Measurements from ENCODE around the gene LTBP1. TPM values are rescaled to one million over a fixed set of nuclear protein-coding genes. Genes with fewer than 3 reads are reported as not detected.

Gene LTBP1
- total and polyA plus RNA-seq, 7 experiments from 2014 or later = 0.29 to 2.1 TPM; not detected in 5

DNA sequence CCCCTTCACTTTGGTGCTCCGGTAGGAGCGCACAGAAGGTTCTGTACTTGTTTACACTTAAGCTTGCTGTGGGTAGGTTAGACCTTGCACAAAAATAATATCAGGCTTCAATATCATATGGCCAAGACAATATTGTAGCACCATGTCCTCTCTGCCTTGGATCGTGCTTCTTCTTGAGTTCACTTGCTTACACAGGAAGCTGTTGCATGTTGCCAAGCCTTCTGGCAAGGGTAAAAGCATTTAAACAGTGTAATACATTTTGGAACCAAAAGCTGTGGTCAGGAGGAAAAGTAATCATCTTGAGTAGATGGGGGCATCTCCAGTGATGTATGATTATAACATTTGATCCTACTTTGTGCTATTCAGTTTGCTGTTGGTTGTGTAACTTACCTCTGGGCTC lies 197.5 kb downstream of the LTBP1 start:
- Mint-ChIP-seq H3K4me3 (no peak overlapping the region), H3K9me3 (peaks cover 0 to 3% (median 0%) of the 10 kb centered on the region in 11 donors), H3K4me1 (no peaks in the 10 kb centered on the region), H3K27ac (no peak overlapping the region), H3K27me3 (peaks cover 2 to 23% (median 15%) of the 10 kb centered on the region in 5 donors), H3K36me3 (no peaks in the 10 kb centered on the region)
- Histone ChIP-seq H3K4me3 (ENCODE audit: low read length) (no peak overlapping the region), H3K27me3 (ENCODE audit: control insufficient read depth in 2 of 2, insufficient read depth in 2 of 2, low read length in 2 of 2) (no peaks in the 10 kb centered on the region), H3K36me3 (ENCODE audit: control insufficient read depth in 2 of 3, insufficient read depth in 3 of 3, low read length in 3 of 3) (no peaks in the 10 kb centered on the region), H3K9me3 (ENCODE audit: control insufficient read depth in 2 of 3, low read length in 3 of 3) (no peaks in the 10 kb centered on the region), H3K27ac (ENCODE audit: low read depth, low read length) (no peak overlapping the region), H3K4me1 (ENCODE audit: control insufficient read depth in 2 of 2, insufficient read depth in 2 of 2, low read length in 2 of 2) (no peaks in the 10 kb centered on the region)
- DNase-seq (no peak), ATAC-seq (no peak)
- ChIA-PET CTCF (no interaction called here), POLR2A (no interaction called here)
- intact Hi-C loops (cut with micrococcal nuclease) = no loop called here

- Mint-ChIP-seq H3K9me3 (peaks cover 0 to 4% (median 0%) of the 10 kb centered on the region in 11 donors), H3K36me3 (no peaks in the 10 kb centered on the region), H3K27me3 (peaks cover 5 to 22% (median 15%) of the 10 kb centered on the region in 5 donors), H3K4me1 (no peaks in the 10 kb centered on the region), H3K4me3 (no peak overlapping the region), H3K27ac (no peak overlapping the region)
- H3K9me3 ChIP-seq (ENCODE audit: control insufficient read depth in 2 of 3, low read length in 3 of 3) = no peaks in the 10 kb centered on the region
- no peaks in the 10 kb centered on the region for H3K4me1 ChIP-seq (ENCODE audit: control insufficient read depth in 2 of 2, insufficient read depth in 2 of 2, low read length in 2 of 2)
- H3K27ac ChIP-seq (ENCODE audit: low read depth, low read length) = no peak overlapping the region
- POLR2A ChIA-PET = no interaction called here
- H3K27me3 ChIP-seq (ENCODE audit: control insufficient read depth in 2 of 2, insufficient read depth in 2 of 2, low read length in 2 of 2) = no peaks in the 10 kb centered on the region
- intact Hi-C loops (cut with micrococcal nuclease) = no loop called here
- DNase-seq (no peak), ATAC-seq (no peak)
- CTCF ChIA-PET = no interaction called here
- H3K36me3 ChIP-seq (ENCODE audit: control insufficient read depth in 2 of 3, insufficient read depth in 3 of 3, low read length in 3 of 3) = no peaks in the 10 kb centered on the region
- H3K4me3 ChIP-seq (ENCODE audit: low read length) = no peak overlapping the region
These were observed 198.7 kb downstream of the LTBP1 start for GRCh38 chr2:33145459-33145858.

DNA sequence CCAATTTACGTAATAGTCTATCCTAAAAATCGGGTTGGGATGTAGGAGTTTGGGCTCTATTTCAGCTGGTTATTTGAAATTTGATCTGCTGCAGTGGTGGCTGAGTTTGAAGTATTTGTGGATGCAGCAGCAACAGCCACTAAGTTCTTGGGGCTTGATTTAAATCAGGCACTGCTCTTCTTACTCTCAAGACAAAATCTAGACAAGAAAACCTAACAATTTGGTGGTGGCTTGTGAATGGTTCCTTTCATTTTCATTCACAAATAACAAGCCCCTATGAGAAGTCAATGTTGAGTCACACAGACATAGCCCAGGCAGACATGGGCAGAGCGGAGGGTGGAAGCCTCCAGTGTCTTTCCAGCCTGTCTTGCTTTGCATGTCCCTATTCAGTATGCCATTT lies 199.3 kb downstream of the LTBP1 start:
- POLR2A ChIA-PET = no interaction called here
- Histone ChIP-seq H3K36me3 (ENCODE audit: control insufficient read depth in 2 of 3, insufficient read depth in 3 of 3, low read length in 3 of 3) (no peaks in the 10 kb centered on the region), H3K9me3 (ENCODE audit: control insufficient read depth in 2 of 3, low read length in 3 of 3) (no peaks in the 10 kb centered on the region), H3K4me1 (ENCODE audit: control insufficient read depth in 2 of 2, insufficient read depth in 2 of 2, low read length in 2 of 2) (no peaks in the 10 kb centered on the region), H3K27ac (ENCODE audit: low read depth, low read length) (no peak overlapping the region), H3K27me3 (ENCODE audit: control insufficient read depth in 2 of 2, insufficient read depth in 2 of 2, low read length in 2 of 2) (no peaks in the 10 kb centered on the region), H3K4me3 (ENCODE audit: low read length) (no peak overlapping the region)
- peaks cover 5 to 20% (median 12%) of the 10 kb centered on the region in 5 donors for H3K27me3 Mint-ChIP-seq
- no peak overlapping the region for H3K27ac Mint-ChIP-seq
- DNase-seq (no peak), ATAC-seq (no peak)
- H3K36me3 Mint-ChIP-seq = no peaks in the 10 kb centered on the region
- intact Hi-C loops (cut with micrococcal nuclease) = no loop called here
- no peaks in the 10 kb centered on the region for H3K4me1 Mint-ChIP-seq
- CTCF ChIA-PET = no interaction called here
- H3K9me3 Mint-ChIP-seq = peaks cover 0 to 4% (median 0%) of the 10 kb centered on the region in 11 donors
- no peak overlapping the region for H3K4me3 Mint-ChIP-seq

DNA sequence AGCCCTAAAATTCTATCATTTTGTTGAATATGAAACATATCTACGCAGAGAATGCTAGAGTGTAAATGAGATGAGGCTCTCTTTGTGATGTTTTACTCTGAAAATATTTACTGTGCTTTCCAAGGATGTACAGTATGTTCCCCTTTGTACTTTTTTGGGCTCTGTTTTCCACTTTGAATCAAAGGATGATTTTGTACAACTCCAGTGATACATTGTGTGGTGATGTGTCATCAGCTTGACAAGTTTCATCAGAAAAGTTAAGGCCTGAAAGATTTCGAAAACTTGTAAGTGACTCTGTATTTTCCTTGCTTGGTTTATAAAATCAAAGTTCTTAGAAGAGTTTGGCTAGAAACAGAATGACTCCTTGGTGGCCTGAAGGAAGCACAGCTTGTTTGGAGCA lies 206.3 kb downstream of the LTBP1 start:
- ChIA-PET CTCF (no interaction called here), POLR2A (no interaction called here)
- no peaks in the 10 kb centered on the region for H3K27me3 ChIP-seq (ENCODE audit: control insufficient read depth in 2 of 2, insufficient read depth in 2 of 2, low read length in 2 of 2)
- no peak for DNase-seq
- H3K27ac Mint-ChIP-seq = no peak overlapping the region
- no peaks in the 10 kb centered on the region for H3K36me3 ChIP-seq (ENCODE audit: control insufficient read depth in 2 of 3, insufficient read depth in 3 of 3, low read length in 3 of 3)
- intact Hi-C loops (cut with micrococcal nuclease) = no loop called here
- H3K27ac ChIP-seq (ENCODE audit: low read depth, low read length) = no peak overlapping the region
- H3K36me3 Mint-ChIP-seq = no peaks in the 10 kb centered on the region
- H3K27me3 Mint-ChIP-seq = peaks cover 0 to 9% (median 4%) of the 10 kb centered on the region in 5 donors
- H3K9me3 ChIP-seq (ENCODE audit: control insufficient read depth in 2 of 3, low read length in 3 of 3) = no peaks in the 10 kb centered on the region
- H3K4me1 Mint-ChIP-seq = no peaks in the 10 kb centered on the region
- H3K9me3 Mint-ChIP-seq = peaks cover 0 to 4% (median 0%) of the 10 kb centered on the region in 11 donors
- H3K4me3 ChIP-seq (ENCODE audit: low read length) = no peak overlapping the region
- H3K4me3 Mint-ChIP-seq = no peak overlapping the region
- H3K4me1 ChIP-seq (ENCODE audit: control insufficient read depth in 2 of 2, insufficient read depth in 2 of 2, low read length in 2 of 2) = no peaks in the 10 kb centered on the region
- ATAC-seq = no peak

- no peaks in the 10 kb centered on the region for H3K4me1 Mint-ChIP-seq
- H3K36me3 Mint-ChIP-seq = peaks cover 0 to 3% (median 0%) of the 10 kb centered on the region in 5 donors
- H3K27me3 Mint-ChIP-seq = peaks cover 0 to 13% (median 3%) of the 10 kb centered on the region in 5 donors
- H3K27me3 ChIP-seq (ENCODE audit: control insufficient read depth in 2 of 2, insufficient read depth in 2 of 2, low read length in 2 of 2) = no peaks in the 10 kb centered on the region
- DNase-seq = no peak
- POLR2A ChIA-PET = no interaction called here
- intact Hi-C loops (cut with micrococcal nuclease) = no loop called here
- H3K9me3 ChIP-seq (ENCODE audit: control insufficient read depth in 2 of 3, low read length in 3 of 3) = no peaks in the 10 kb centered on the region
- H3K4me3 ChIP-seq (ENCODE audit: low read length) = no peak overlapping the region
- H3K27ac ChIP-seq (ENCODE audit: low read depth, low read length) = no peak overlapping the region
- H3K27ac Mint-ChIP-seq = no peak overlapping the region
- H3K4me1 ChIP-seq (ENCODE audit: control insufficient read depth in 2 of 2, insufficient read depth in 2 of 2, low read length in 2 of 2) = no peaks in the 10 kb centered on the region
- H3K9me3 Mint-ChIP-seq = no peaks in the 10 kb centered on the region
- CTCF ChIA-PET = no interaction called here
- no peak overlapping the region for H3K4me3 Mint-ChIP-seq
- no peaks in the 10 kb centered on the region for H3K36me3 ChIP-seq (ENCODE audit: control insufficient read depth in 2 of 3, insufficient read depth in 3 of 3, low read length in 3 of 3)
- no peak for ATAC-seq
These were observed 211.8 kb downstream of the LTBP1 start for GRCh38 chr2:33158482-33159003.

DNA sequence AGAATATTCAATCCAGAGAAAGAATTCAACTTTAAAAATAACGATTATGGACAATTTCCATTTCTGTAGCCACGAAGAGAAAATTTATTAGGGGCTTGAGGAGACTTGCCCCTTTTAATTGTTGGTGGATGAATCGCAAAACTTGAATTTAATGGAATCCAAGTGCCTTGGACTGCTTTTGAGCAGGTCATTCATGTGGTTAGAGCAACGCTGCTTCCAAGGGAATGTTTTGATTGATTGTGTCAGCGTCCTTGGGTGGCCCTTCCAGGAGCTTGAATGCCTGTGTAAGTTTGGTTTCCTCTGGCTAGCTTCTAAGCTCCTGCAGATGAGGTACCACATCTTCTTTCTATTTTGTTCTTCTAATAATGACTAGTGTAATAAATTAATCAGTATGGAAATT lies 213.4 kb downstream of the LTBP1 start:
- ChIA-PET POLR2A (no interaction called here), CTCF (no interaction called here)
- peaks cover 0 to 3% (median 0%) of the 10 kb centered on the region in 5 donors for H3K36me3 Mint-ChIP-seq
- no peaks in the 10 kb centered on the region for H3K4me1 Mint-ChIP-seq
- H3K27ac Mint-ChIP-seq = no peak overlapping the region
- Histone ChIP-seq H3K4me3 (ENCODE audit: low read length) (no peak overlapping the region), H3K27ac (ENCODE audit: low read depth, low read length) (no peak overlapping the region), H3K4me1 (ENCODE audit: control insufficient read depth in 2 of 2, insufficient read depth in 2 of 2, low read length in 2 of 2) (no peaks in the 10 kb centered on the region), H3K36me3 (ENCODE audit: control insufficient read depth in 2 of 3, insufficient read depth in 3 of 3, low read length in 3 of 3) (no peaks in the 10 kb centered on the region), H3K27me3 (ENCODE audit: control insufficient read depth in 2 of 2, insufficient read depth in 2 of 2, low read length in 2 of 2) (no peaks in the 10 kb centered on the region), H3K9me3 (ENCODE audit: control insufficient read depth in 2 of 3, low read length in 3 of 3) (no peaks in the 10 kb centered on the region)
- peaks cover 0 to 16% (median 3%) of the 10 kb centered on the region in 5 donors for H3K27me3 Mint-ChIP-seq
- no peak for ATAC-seq
- no peak overlapping the region for H3K4me3 Mint-ChIP-seq
- DNase-seq = no peak
- H3K9me3 Mint-ChIP-seq = no peaks in the 10 kb centered on the region
- intact Hi-C loops (cut with micrococcal nuclease) = no loop called here

DNA sequence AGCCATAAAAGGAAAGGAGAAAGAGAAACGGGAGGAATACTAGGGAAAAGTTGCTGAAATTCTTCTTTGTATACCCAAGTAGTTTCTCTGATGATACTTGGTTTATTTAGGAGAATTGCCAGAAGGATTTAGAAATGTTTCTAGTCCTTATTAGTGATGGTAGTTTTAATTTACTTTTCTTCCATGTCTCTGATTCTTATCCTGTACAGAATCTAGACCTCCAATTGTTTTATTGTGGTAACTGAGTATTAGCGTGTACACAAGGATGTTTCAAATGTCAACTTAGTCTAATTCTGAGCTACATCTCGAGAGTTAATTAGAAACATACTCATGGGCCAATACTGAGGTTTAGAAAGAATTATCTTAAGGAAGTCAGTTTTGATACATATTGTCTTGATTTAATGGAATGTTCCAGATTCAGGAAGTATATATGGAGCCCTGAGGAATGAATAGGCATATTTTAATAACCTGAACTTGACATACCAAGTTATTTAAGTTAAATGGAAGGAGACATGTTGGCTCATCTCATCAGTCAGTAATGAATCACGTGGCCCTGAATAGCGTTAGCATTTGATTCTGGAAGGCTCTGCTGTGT lies 219.6 kb downstream of the LTBP1 start:
- ChIA-PET POLR2A (no interaction called here), CTCF (interaction anchor here (0.5 kb wide), 1 partner anchor 346 kb away, joined by 3 read pairs; no protein-coding TSS in a partner anchor)
- H3K4me3 ChIP-seq (ENCODE audit: low read length) = no peak overlapping the region
- H3K27ac ChIP-seq (ENCODE audit: low read depth, low read length) = no peak overlapping the region
- H3K9me3 ChIP-seq (ENCODE audit: control insufficient read depth in 2 of 3, low read length in 3 of 3) = no peaks in the 10 kb centered on the region
- Mint-ChIP-seq H3K9me3 (peaks cover 0 to 5% (median 0%) of the 10 kb centered on the region in 11 donors), H3K27me3 (peaks cover 0 to 27% (median 3%) of the 10 kb centered on the region in 5 donors), H3K36me3 (peaks cover 0 to 3% (median 0%) of the 10 kb centered on the region in 5 donors), H3K4me3 (no peak overlapping the region), H3K27ac (no peak overlapping the region), H3K4me1 (peaks cover 0 to 4% (median 0%) of the 10 kb centered on the region in 7 donors)
- H3K4me1 ChIP-seq (ENCODE audit: control insufficient read depth in 2 of 2, insufficient read depth in 2 of 2, low read length in 2 of 2) = no peaks in the 10 kb centered on the region
- no peak for DNase-seq
- no peak for ATAC-seq
- intact Hi-C loops (cut with micrococcal nuclease) = no loop called here
- no peaks in the 10 kb centered on the region for H3K27me3 ChIP-seq (ENCODE audit: control insufficient read depth in 2 of 2, insufficient read depth in 2 of 2, low read length in 2 of 2)
- H3K36me3 ChIP-seq (ENCODE audit: control insufficient read depth in 2 of 3, insufficient read depth in 3 of 3, low read length in 3 of 3) = no peaks in the 10 kb centered on the region

Measured in naive thymus-derived CD4-positive, alpha-beta T cell (primary cell).